Heart right ventricle (tissue), 16 donors: Measurements from ENCODE around the gene CACNA1A. TPM values are rescaled to one million over a fixed set of nuclear protein-coding genes. Genes with fewer than 3 reads are reported as not detected.

Source experiments
- ATAC-seq, 8 donors: fragments of 200-7000 bp; cut with Tn5 transposase; one replicate each; pipeline ENCODE4 v1.9.1; 2020; ENCODE audit warnings: mild to moderate bottlenecking in 8 of 8, moderate library complexity in 8 of 8, moderate number of reproducible peaks in 1 of 8
- DNase-seq, 2 donors: peaks; one replicate each; pipeline ENCODE4 v3.0.0-alpha.2; 2020
- H3K27ac ChIP-seq, 10 donors: fragments of 200-600 bp; sonication (generic) in 2 of 10; one replicate each; pipeline versions ENCODE4 v1.5.0 to v1.8.0; 2020 to 2022; ENCODE audit warnings: mild to moderate bottlenecking in 3 of 10
- H3K27me3 ChIP-seq, 7 donors: fragments of 200-600 bp; one replicate each; pipeline ENCODE4 v1.8.0; 2021 to 2022; ENCODE audit warnings: mild to moderate bottlenecking in 2 of 7
- H3K36me3 ChIP-seq, 9 donors: fragments of 200-600 bp; sonication (generic) in 1 of 9; one replicate each; pipeline versions ENCODE4 v1.5.0 to v1.8.0; 2020 to 2022; ENCODE audit warnings: mild to moderate bottlenecking in 2 of 9
- H3K4me1 ChIP-seq, 9 donors: fragments of 200-600 bp; sonication (generic) in 1 of 9; one replicate each; pipeline versions ENCODE4 v1.5.0 to v1.8.0; 2020 to 2022; ENCODE audit warnings: mild to moderate bottlenecking in 4 of 9
- H3K4me3 ChIP-seq, 10 donors: fragments of 200-600 bp; sonication (generic) in 2 of 10; one replicate each; pipeline versions ENCODE4 v1.5.0 to v1.8.0; 2020 to 2022; ENCODE audit warnings: mild to moderate bottlenecking in 7 of 10, moderate library complexity in 2 of 10
- H3K9me3 ChIP-seq, 11 donors: fragments of 200-600 bp in 10 of 11; sonication (generic) in 2 of 11; one replicate each; pipeline versions ENCODE4 v1.5.0 to v1.8.0; 2013 to 2022; ENCODE audit warnings: mild to moderate bottlenecking in 2 of 11, control low read depth in 1 of 11, moderate library complexity in 1 of 11
- CTCF ChIP-seq, 9 donors: fragments of 200-600 bp; sonication (generic) in 2 of 9; IDR thresholded peaks; one replicate each; pipeline versions ENCODE4 v1.5.0 to v1.8.0; 2021 to 2022; ENCODE audit warnings: antibody characterized with exemption in 9 of 9, mild to moderate bottlenecking in 5 of 9, moderate library complexity in 1 of 9
- WGBS, 2 donors: extraction: QIAGEN DNeasy Blood & Tissue Kit; methylation state at CpG; one replicate each; pipeline ENCODE4 v1.1.7; 2013; ENCODE audit warnings: inconsistent platforms in 1 of 2; 5-methylcytosine and 5-hydroxymethylcytosine counted together
- intact Hi-C, 10 donors: fragments of 100-400 bp; cut with DNase I; formaldehyde crosslinking; loops; one replicate each; pipeline versions ENCODE4 v1.11.1 to v1.14.2; 2022
- polyA plus RNA-seq, 2 donors: library from polyadenylated mRNA; stranded (reverse); fragments of 200-250 nt; gene quantifications; one replicate each; pipeline ENCODE4 v1.2.3, GENCODE V29; 2013
- total RNA-seq, 10 donors: library from RNA; stranded (reverse); fragmentation: NEBNext Ultra II Directional in 3 of 10; extraction: Animal tissue kit (Norgen Biotek cat#: 25700) in 3 of 10; gene quantifications; one replicate each; pipeline versions ENCODE4 v1.2.1 to v1.2.4, GENCODE V29; 2021 to 2023
- donor health status: Arrhythmogenic right ventricular cardiomyopathy.
- donor health status: ischemic (EF 13 %, LVEDD 7.1; RV severe dilation, severe dysfunction).
- donor health status: healthy with polysubstance abuse.
- donor health status: DM: no; HTN: yes; CAD: no.
- donor health status: DM: no; HTN: no; CAD: no.
- donor health status: ischemic (EF 25% LVEDD 6.9; RV normal size, moderate dysfunction).
- donor health status: ischemic (EF 25% LVEDD 5.7; RV mildly dilated, moderate dysfunction).
- donor health status: healthy.
- donor health status: DM: yes; HTN: yes; CAD: no.
- donor health status: Ischemic cardiomyopathy.
- donor health status: ischemic (EF 35%, LVEDD 5.7; RV mildly dilated, moderate dysfunction).
- donor health status: nonischemic (EF 11% LVEDD 7.7; RV severe dilation, severe dysfunction).
- donor health status: DM: yes; HTN: yes; CAD: no.
- donor health status: PGD.
- donor health status: ischemic (EF 29% LVEDD 5.4; RV normal size, mild dysfunction).
- donor health status: nonischemic (EF 23%, LVEDD 6.1; RV moderate dilation, normal function).

Gene CACNA1A
- total and polyA plus RNA-seq, 12 donors = 0.21 to 2.3 (median 0.66) TPM

GRCh38 chr19:13370948-13371347 lies 135.3 kb downstream of the CACNA1A start:
- Histone ChIP-seq H3K27ac (no peak overlapping the region), H3K36me3 (no peaks in the 10 kb centered on the region), H3K4me1 (no peaks in the 10 kb centered on the region), H3K27me3 (peaks cover 0 to 6% (median 0%) of the 10 kb centered on the region in 7 donors), H3K9me3 (peaks cover 0 to 28% (median 1%) of the 10 kb centered on the region in 11 donors), H3K4me3 (no peak overlapping the region)
- WGBS, 2 donors = 84 to 89% methylated on average over 5 of the region's 5 CpGs
- no peak for TF ChIP-seq CTCF (IDR thresholded peaks at IDR 0.05)
- intact Hi-C loops = no loop called here
- ATAC-seq (no peak), DNase-seq (no peak)

- no peak overlapping the region for H3K4me3 ChIP-seq
- H3K4me1 ChIP-seq = no peaks in the 10 kb centered on the region
- no peaks in the 10 kb centered on the region for H3K9me3 ChIP-seq
- peaks cover 0 to 23% (median 4%) of the 10 kb centered on the region in 7 donors for H3K27me3 ChIP-seq
- DNase-seq = no peak
- intact Hi-C loops = no loop called here
- TF ChIP-seq CTCF (IDR thresholded peaks at IDR 0.05) = peak in 5 of 9 donors; percentile 25 to 37 (median 34)
- no peaks in the 10 kb centered on the region for H3K36me3 ChIP-seq
- no peak overlapping the region for H3K27ac ChIP-seq
- 79 to 82% methylated on average over 13 of the region's 13 CpGs for WGBS, 2 donors
- ATAC-seq = no peak
Measured at GRCh38 chr19:13366529-13367143, 139.6 kb downstream of the CACNA1A start.

GRCh38 chr19:13363954-13364353 lies 142.3 kb downstream of the CACNA1A start:
- DNase-seq = no peak

GRCh38 chr19:13363245-13363644 lies 143.0 kb downstream of the CACNA1A start:
- intact Hi-C loops = no loop called here
- Histone ChIP-seq H3K36me3 (no peaks in the 10 kb centered on the region), H3K4me3 (no peak overlapping the region), H3K9me3 (peaks cover 0 to 28% (median 7%) of the 10 kb centered on the region in 11 donors), H3K27me3 (peaks cover 0 to 23% (median 9%) of the 10 kb centered on the region in 7 donors), H3K4me1 (no peaks in the 10 kb centered on the region), H3K27ac (no peak overlapping the region)
- no peak for TF ChIP-seq CTCF (IDR thresholded peaks at IDR 0.05)
- DNase-seq (no peak), ATAC-seq (no peak)
- WGBS, 2 donors = 31 to 35% methylated on average over 7 of the region's 7 CpGs

More at GRCh38 chr19:13363954-13364353, 142.3 kb downstream of the CACNA1A start:
- ATAC-seq = no peak
- Histone ChIP-seq H3K27ac (no peak overlapping the region), H3K9me3 (peaks cover 0 to 22% (median 7%) of the 10 kb centered on the region in 11 donors), H3K36me3 (no peaks in the 10 kb centered on the region), H3K27me3 (peaks cover 0 to 23% (median 9%) of the 10 kb centered on the region in 7 donors), H3K4me3 (no peak overlapping the region), H3K4me1 (no peaks in the 10 kb centered on the region)
- no peak for TF ChIP-seq CTCF (IDR thresholded peaks at IDR 0.05)
- intact Hi-C loops = no loop called here
- 61 to 65% methylated on average over 5 of the region's 5 CpGs for WGBS, 2 donors
